ENCODE data around the gene PCSK4.
A peak's percentile ranks its signal among the peaks of the same experiment; 100 is the strongest.

PCSK4 gene

GRCh38 chr19:1510807-1511206 lies 20.7 kb upstream of the PCSK4 start:
- TF ChIP-seq, protein P1, sequence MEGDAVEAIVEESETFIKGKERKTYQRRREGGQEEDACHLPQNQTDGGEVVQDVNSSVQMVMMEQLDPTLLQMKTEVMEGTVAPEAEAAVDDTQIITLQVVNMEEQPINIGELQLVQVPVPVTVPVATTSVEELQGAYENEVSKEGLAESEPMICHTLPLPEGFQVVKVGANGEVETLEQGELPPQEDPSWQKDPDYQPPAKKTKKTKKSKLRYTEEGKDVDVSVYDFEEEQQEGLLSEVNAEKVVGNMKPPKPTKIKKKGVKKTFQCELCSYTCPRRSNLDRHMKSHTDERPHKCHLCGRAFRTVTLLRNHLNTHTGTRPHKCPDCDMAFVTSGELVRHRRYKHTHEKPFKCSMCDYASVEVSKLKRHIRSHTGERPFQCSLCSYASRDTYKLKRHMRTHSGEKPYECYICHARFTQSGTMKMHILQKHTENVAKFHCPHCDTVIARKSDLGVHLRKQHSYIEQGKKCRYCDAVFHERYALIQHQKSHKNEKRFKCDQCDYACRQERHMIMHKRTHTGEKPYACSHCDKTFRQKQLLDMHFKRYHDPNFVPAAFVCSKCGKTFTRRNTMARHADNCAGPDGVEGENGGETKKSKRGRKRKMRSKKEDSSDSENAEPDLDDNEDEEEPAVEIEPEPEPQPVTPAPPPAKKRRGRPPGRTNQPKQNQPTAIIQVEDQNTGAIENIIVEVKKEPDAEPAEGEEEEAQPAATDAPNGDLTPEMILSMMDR (IDR thresholded peaks at IDR 0.05; ENCODE audit: low read depth, low read length) = no peak
- Histone ChIP-seq H3K4me3 (ENCODE audit: low read depth, low read length) (no peak overlapping the region), H3K9me3 (no peaks in the 10 kb centered on the region; the same call in 1 of the 2 replicates), H3K27me3 (peaks cover 39% of the 10 kb centered on the region), H3K36me3 (no peaks in the 10 kb centered on the region), H3K4me1 (peaks cover 3% of the 10 kb centered on the region; the same call in 1 of the 2 replicates)
- no peak for DNase-seq

DNA sequence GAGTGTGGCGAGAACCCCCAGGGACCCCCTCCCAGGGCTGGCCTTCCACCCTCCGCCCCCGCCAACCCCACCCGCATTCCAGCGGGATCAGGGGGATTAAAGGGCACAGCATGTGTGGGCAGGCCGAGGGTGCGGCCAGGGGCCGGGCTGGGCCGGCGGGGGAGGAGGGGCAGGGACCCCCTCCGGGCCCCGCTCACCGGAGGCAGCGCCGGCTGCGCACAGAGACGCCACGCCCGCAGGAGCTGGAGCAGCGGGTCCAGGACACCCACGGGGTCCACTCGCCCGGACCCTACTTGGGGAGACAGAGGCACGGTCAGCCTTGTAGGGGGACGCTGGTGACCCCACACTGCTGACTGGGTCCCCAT lies 20.3 kb upstream of the PCSK4 start:
- no peaks in the 10 kb centered on the region for H3K36me3 ChIP-seq
- H3K27me3 ChIP-seq = peaks cover 39% of the 10 kb centered on the region
- H3K4me1 ChIP-seq = peaks cover 3% of the 10 kb centered on the region; the same call in 1 of the 2 replicates
- DNase-seq = no peak
- H3K9me3 ChIP-seq = no peaks in the 10 kb centered on the region; the same call in 1 of the 2 replicates
- H3K4me3 ChIP-seq (ENCODE audit: low read depth, low read length) = no peak overlapping the region
- TF ChIP-seq, protein P1 (IDR thresholded peaks at IDR 0.05; ENCODE audit: low read depth, low read length) = no peak

DNA sequence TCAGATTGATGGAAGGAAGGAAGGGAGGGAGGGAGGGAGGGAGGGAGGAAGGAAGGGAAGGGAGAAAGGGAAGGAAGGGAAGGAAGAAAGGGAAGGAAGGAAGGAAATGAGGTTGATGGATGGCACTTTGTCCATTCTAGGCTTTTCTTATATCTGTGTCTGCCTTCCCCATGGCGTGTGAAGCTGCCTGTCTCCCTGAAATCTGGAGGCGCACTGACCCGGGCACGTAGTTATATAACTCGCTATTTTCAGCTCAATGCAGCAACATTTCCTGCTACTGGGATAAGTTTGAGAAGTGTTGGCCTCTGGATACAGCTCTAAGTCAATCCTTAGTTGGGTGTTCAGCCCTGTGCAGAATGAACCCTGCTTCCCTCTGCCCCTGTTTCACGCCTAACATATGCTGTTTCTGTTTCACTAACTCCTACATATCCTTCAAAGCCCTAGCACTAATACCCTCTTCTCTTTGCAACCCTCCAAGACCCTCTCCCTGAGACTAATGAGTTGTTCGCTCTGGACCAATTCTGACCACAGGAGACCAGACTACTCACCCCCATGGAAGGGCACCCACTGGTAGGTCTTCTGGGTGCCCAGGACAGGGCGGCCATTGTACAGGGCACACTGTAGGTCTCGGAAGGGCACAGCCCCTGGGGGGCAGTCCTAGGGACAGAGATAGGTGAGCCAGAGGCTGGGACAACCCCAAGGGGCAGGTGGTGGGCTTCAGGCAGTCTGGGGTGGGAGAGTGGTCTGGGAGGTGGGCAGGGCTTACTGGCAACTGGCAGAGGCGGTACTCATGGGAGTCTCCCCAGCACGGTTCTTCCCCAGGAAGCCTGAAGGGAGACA lies 19.7 kb upstream of the PCSK4 start:
- Histone ChIP-seq H3K9me3 (no peaks in the 10 kb centered on the region; the same call in 1 of the 2 replicates), H3K4me3 (ENCODE audit: low read depth, low read length) (no peak overlapping the region), H3K27me3 (peaks cover 39% of the 10 kb centered on the region), H3K4me1 (peaks cover 3% of the 10 kb centered on the region; the same call in 1 of the 2 replicates), H3K36me3 (no peaks in the 10 kb centered on the region)
- TF ChIP-seq, protein P1 (IDR thresholded peaks at IDR 0.05; ENCODE audit: low read depth, low read length) = no peak
- DNase-seq = no peak

DNA sequence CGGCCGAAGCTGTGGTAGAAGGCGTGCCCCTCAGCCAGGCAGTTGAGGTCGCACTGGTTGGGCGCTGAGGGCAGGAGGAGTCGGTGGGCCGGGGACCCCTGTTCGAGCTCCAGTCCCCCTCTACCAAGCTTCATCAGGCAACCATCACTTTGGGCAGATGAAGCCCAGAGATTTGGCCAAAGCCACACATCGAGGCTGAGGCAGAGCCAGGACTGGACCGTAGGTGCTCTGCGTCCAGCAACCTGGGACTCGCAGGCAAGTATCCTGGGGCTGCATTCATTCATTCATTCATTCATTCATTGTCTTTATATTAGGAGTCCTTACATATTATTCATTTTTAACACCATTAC lies 18.3 kb upstream of the PCSK4 start:
- no peaks in the 10 kb centered on the region; the same call in 1 of the 2 replicates for H3K9me3 ChIP-seq
- H3K4me3 ChIP-seq (ENCODE audit: low read depth, low read length) = no peak overlapping the region; the same call in 1 of the 2 replicates
- H3K27me3 ChIP-seq = peaks cover 36% of the 10 kb centered on the region
- peaks cover 3% of the 10 kb centered on the region; the same call in 1 of the 2 replicates for H3K4me1 ChIP-seq
- H3K36me3 ChIP-seq = no peaks in the 10 kb centered on the region
- TF ChIP-seq, protein P1 (IDR thresholded peaks at IDR 0.05; ENCODE audit: low read depth, low read length) = no peak
- DNase-seq = no peak

DNA sequence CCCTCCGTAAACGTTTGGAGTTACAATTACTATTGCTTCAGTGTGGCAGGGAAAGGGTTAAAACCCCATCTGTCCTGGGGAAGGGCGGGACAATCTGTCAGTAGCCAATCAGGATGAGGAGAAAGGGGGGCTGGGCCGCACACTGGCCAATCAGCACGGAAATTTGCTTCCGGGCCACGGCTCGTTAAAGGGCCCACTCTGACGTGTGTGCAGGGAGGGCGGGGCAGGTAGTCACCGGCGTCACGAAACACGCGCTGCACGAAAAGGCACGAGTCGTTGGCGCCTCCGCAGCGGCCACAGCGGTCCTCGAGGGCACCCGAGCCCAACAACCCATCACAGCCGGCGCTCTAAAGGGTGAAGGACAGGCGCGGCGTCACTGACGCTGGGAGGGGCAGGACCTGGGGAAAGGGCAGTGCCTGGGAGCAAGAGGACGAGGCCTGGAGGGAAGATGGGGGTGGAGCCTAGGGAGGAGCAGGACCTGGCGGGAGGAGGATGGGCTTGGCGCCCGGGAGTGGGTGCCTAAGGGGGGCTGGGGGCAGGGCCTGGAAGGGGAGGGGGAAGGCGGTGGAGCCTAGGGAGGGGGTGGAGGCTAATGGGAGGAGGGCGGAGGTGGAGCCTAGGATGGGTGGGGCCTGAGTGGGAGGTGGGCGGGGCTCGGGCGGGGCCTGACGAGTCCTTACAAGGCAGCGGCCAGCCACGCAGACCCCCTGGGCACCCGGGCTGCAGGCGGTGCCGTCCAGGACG lies 17.8 kb upstream of the PCSK4 start:
- Histone ChIP-seq H3K4me1 (peaks cover 3% of the 10 kb centered on the region; the same call in 1 of the 2 replicates), H3K36me3 (no peaks in the 10 kb centered on the region), H3K4me3 (ENCODE audit: low read depth, low read length) (peak overlapping the region; percentile 57), H3K27me3 (peaks cover 34% of the 10 kb centered on the region), H3K9me3 (no peaks in the 10 kb centered on the region; the same call in 1 of the 2 replicates)
- TF ChIP-seq, protein P1 (IDR thresholded peaks at IDR 0.05; ENCODE audit: low read depth, low read length) = no peak
- DNase-seq = peak; percentile 97
